ENCODE measurements around the gene SH3GL3.
A peak's percentile ranks its signal among the peaks of the same experiment; 100 is the strongest.

Gene SH3GL3

GRCh38 chr15:83571820-83572707 lies 124.9 kb downstream of the SH3GL3 start:
- FAIRE-seq, result peak; percentile 46

- FAIRE-seq, result no peak
These were observed 127.2 kb downstream of the SH3GL3 start for GRCh38 chr15:83574345-83574744.

- FAIRE-seq, result no peak
These were observed 131.6 kb downstream of the SH3GL3 start for GRCh38 chr15:83578691-83579090.

GRCh38 chr15:83581381-83581780 lies 134.2 kb downstream of the SH3GL3 start:
- FAIRE-seq, result no peak

GRCh38 chr15:83582381-83582780 lies 135.2 kb downstream of the SH3GL3 start:
- FAIRE-seq, result no peak

- FAIRE-seq, result no peak
These were observed 138.6 kb downstream of the SH3GL3 start for GRCh38 chr15:83585601-83586335.

- no peak for FAIRE-seq
These were observed 139.9 kb downstream of the SH3GL3 start for GRCh38 chr15:83587091-83587490.

GRCh38 chr15:83588441-83588840 lies 141.3 kb downstream of the SH3GL3 start:
- FAIRE-seq, result no peak

GRCh38 chr15:83592370-83593040 lies 145.4 kb downstream of the SH3GL3 start:
- no peak for FAIRE-seq

- no peak for FAIRE-seq
These were observed 148.1 kb downstream of the SH3GL3 start for GRCh38 chr15:83595191-83595590.

- FAIRE-seq, result no peak
These were observed 150.9 kb downstream of the SH3GL3 start for GRCh38 chr15:83598031-83598430.

GRCh38 chr15:83602021-83602420 lies 154.9 kb downstream of the SH3GL3 start:
- no peak for FAIRE-seq

GRCh38 chr15:83604549-83604948 lies 157.4 kb downstream of the SH3GL3 start:
- no peak for FAIRE-seq

GRCh38 chr15:83605111-83605945 lies 158.2 kb downstream of the SH3GL3 start:
- no peak for FAIRE-seq

GRCh38 chr15:83610132-83610531 lies 163.0 kb downstream of the SH3GL3 start:
- no peak for FAIRE-seq

GRCh38 chr15:83610901-83611685 lies 164.0 kb downstream of the SH3GL3 start:
- no peak for FAIRE-seq

- FAIRE-seq, result no peak
These were observed 165.1 kb downstream of the SH3GL3 start for GRCh38 chr15:83612226-83612625.

- FAIRE-seq, result no peak
These were observed 165.9 kb downstream of the SH3GL3 start for GRCh38 chr15:83612898-83613635.

GRCh38 chr15:83613714-83614113 lies 166.6 kb downstream of the SH3GL3 start:
- FAIRE-seq, result no peak

- FAIRE-seq, result no peak
These were observed 169.7 kb downstream of the SH3GL3 start for GRCh38 chr15:83616840-83617239.

Data from G401.6 (cell line).